Measurements from ENCODE around the gene NXPH2.

Gene NXPH2

DNA sequence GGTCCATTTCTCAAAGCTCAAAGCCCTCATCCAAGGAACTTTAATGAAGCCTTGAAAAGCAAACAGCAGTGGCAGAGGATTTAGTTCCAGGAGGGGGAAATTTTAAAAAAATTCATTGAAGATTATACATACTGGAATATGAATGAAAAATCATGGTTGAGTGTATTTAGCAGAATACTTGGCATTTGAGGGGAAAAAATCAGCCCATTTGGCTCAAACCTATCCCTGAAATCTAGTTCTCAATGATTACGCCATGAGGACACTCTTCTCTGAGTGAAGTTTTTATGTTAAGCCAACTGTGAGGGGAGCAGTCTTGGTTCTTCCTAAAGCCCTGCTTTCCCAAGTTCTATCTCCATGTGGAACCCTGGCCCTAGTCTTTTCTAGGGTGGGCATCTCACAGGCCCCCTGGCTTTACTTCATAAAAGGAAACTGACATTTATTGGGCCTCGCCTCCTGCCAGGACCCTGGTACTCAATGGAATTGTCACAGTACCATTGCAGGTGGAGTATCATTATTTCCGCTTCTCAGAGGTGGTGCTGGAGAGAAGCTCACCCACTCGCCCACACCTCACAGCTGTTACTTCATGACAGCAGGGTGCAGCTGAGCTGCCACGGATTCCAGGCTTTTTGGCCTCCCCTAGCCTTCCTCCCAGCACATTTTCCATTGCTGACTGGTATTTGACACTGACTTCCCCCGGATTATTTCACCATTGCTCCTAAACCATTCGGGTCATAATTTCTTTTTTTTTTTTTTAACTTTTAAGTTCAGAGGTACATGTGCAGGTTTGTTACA lies 56.8 kb downstream of the NXPH2 start:
- no peak overlapping the region for H3K9ac ChIP-seq (ENCODE audit: low read depth, low read length)
- H3K27me3 ChIP-seq (ENCODE audit: insufficient read depth, low read length), result no peaks in the 10 kb centered on the region
- H3K27ac ChIP-seq (ENCODE audit: low read length), result no peak overlapping the region
- no peak overlapping the region for H3K4me3 ChIP-seq (ENCODE audit: low read length)
- no peaks in the 10 kb centered on the region for H3K9me3 ChIP-seq (ENCODE audit: insufficient read depth, low read depth, low read length)
- H3K4me1 ChIP-seq (ENCODE audit: insufficient read depth, low read length), result peaks cover 22% of the 10 kb centered on the region
- no peaks in the 10 kb centered on the region for H3K36me3 ChIP-seq (ENCODE audit: insufficient read depth, low read depth, low read length)

DNA sequence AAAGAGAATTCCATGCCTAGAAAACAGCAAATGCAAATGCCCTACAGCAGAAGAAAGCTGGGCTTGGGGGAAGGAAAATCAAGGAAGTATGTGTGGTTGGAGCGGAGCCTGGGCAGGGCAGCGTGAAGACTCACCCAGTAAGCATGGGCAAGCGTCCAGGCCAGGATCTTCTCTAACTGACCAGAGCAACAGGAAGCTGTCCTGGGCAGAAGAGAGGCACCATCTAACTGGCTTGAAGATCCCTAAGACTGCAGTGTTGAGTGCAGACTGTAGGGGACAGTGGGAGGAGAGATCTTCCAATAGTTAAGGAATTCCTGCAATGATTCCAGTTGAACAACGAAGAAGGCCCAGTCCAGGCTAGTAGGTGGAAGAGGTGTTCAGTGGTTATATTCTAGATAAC lies 57.9 kb downstream of the NXPH2 start:
- Histone ChIP-seq H3K9ac (ENCODE audit: low read depth, low read length) (no peak overlapping the region), H3K4me3 (ENCODE audit: low read length) (no peak overlapping the region), H3K36me3 (ENCODE audit: insufficient read depth, low read depth, low read length) (no peaks in the 10 kb centered on the region), H3K27me3 (ENCODE audit: insufficient read depth, low read length) (no peaks in the 10 kb centered on the region), H3K9me3 (ENCODE audit: insufficient read depth, low read depth, low read length) (no peaks in the 10 kb centered on the region), H3K27ac (ENCODE audit: low read length) (no peak overlapping the region), H3K4me1 (ENCODE audit: insufficient read depth, low read length) (peaks cover 24% of the 10 kb centered on the region)

DNA sequence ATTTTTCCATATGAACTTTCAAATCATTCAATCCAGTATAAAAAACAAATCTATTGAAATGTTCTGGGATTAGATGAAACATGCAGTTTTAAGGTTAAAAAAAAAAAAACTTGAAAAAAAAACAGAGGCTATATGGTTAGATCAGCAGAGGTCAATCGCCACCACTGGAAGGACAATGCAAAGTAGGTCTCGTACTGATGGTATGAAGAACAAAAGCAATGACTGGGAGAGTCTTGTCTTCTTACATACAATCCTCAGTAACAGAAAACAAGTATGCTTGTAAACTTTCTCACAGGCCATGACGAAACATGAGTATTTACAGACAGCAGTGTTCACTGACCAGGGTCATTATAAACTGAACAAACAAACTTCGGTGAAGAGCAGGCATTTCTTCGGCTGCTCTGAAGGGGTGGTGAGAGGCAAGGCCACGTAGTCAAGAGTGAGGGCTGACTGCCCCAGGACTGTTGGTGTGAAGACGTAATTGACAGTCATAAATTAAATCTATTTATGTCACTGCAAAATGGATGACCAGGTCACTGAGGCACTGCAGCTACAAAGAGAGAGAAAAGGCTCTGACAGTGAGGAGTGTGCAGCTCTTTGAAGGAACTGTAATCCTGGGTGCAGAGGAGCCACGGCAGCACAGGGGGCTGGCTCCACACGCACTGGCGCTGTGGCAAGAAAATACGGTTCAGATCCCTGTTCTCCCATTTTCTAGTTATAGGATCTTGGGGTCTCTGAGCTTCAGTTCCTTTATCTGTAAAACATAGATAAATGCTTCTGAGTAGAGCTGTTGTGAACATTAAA lies 60.0 kb downstream of the NXPH2 start:
- Histone ChIP-seq H3K27ac (ENCODE audit: low read length) (no peak overlapping the region), H3K9ac (ENCODE audit: low read depth, low read length) (no peak overlapping the region), H3K4me3 (ENCODE audit: low read length) (no peak overlapping the region), H3K9me3 (ENCODE audit: insufficient read depth, low read depth, low read length) (no peaks in the 10 kb centered on the region), H3K4me1 (ENCODE audit: insufficient read depth, low read length) (peaks cover 20% of the 10 kb centered on the region; the same call in 1 of the 2 replicates), H3K27me3 (ENCODE audit: insufficient read depth, low read length) (no peaks in the 10 kb centered on the region), H3K36me3 (ENCODE audit: insufficient read depth, low read depth, low read length) (no peaks in the 10 kb centered on the region)

DNA sequence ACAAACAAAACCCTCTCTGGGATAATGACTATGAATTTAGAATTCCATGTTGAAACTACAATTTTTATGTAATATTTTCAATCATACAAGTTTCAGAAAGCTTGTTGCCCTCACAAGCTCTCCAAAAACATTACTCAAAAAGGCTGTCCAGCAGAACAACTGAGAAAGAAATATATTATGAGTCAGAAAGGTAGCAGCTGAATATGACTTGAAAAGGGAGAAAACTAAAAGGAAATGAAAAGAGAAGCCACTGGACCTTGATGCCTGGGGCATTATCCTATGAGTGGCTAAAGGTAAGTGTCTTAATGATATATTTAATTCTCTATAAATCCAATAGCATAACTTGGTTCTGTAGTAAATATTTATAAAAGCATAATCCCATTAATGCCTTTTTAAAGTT lies 61.8 kb downstream of the NXPH2 start:
- H3K9ac ChIP-seq (ENCODE audit: low read depth, low read length), result no peak overlapping the region
- no peak overlapping the region for H3K27ac ChIP-seq (ENCODE audit: low read length)

DNA sequence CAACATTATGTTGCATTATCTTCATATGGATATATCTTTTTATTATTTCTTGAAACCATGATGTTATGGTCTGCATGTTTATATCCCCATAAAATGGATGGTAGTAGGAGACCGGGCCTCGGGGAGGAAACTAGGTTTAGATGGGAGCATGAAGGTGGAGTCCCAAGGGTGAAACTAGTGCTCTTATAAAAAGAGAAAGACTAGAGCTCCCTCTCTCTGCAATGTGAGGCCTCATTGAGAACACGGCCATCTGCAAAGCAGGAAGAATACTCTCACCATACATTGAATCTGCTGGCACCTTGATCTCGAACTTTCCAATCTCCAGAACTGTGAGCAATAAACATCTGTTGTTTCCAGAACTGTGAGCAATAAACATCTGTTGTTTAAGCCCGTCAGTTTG lies 64.0 kb downstream of the NXPH2 start:
- Histone ChIP-seq H3K27me3 (ENCODE audit: insufficient read depth, low read length) (no peaks in the 10 kb centered on the region), H3K4me1 (ENCODE audit: insufficient read depth, low read length) (peaks cover 7% of the 10 kb centered on the region; the same call in 1 of the 2 replicates), H3K9ac (ENCODE audit: low read depth, low read length) (no peak overlapping the region), H3K27ac (ENCODE audit: low read length) (no peak overlapping the region), H3K36me3 (ENCODE audit: insufficient read depth, low read depth, low read length) (no peaks in the 10 kb centered on the region), H3K9me3 (ENCODE audit: insufficient read depth, low read depth, low read length) (no peaks in the 10 kb centered on the region), H3K4me3 (ENCODE audit: low read length) (no peak overlapping the region)

More for the DNA sequence above, 61.8 kb downstream of the NXPH2 start:
- Histone ChIP-seq H3K4me1 (ENCODE audit: insufficient read depth, low read length) (peaks cover 8% of the 10 kb centered on the region; the same call in 1 of the 2 replicates), H3K27me3 (ENCODE audit: insufficient read depth, low read length) (no peaks in the 10 kb centered on the region), H3K36me3 (ENCODE audit: insufficient read depth, low read depth, low read length) (no peaks in the 10 kb centered on the region), H3K4me3 (ENCODE audit: low read length) (no peak overlapping the region), H3K9me3 (ENCODE audit: insufficient read depth, low read depth, low read length) (no peaks in the 10 kb centered on the region)

DNA sequence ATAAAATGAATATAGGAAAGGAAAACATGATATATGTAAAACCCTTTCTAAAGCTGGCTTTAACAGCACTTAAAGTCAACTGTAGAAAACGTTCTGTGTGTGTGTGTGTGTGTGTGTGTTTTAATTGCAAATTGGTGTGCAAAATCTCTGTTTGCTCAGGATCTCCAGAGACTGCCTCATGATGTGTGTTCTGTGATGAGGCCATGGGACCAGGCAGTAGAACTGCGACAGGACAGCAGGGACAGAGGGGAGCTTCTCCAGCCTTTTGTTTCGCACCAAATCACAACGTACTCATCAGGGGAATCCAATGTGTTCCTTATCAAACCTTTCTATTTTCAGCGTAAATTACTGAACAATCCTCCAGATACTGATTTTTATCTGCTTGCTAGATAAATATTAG lies 66.7 kb downstream of the NXPH2 start:
- no peak overlapping the region for H3K27ac ChIP-seq (ENCODE audit: low read length)
- peaks cover 3% of the 10 kb centered on the region; the same call in 1 of the 2 replicates for H3K4me1 ChIP-seq (ENCODE audit: insufficient read depth, low read length)
- H3K27me3 ChIP-seq (ENCODE audit: insufficient read depth, low read length), result no peaks in the 10 kb centered on the region
- H3K4me3 ChIP-seq (ENCODE audit: low read length), result no peak overlapping the region
- no peaks in the 10 kb centered on the region for H3K36me3 ChIP-seq (ENCODE audit: insufficient read depth, low read depth, low read length)
- no peak overlapping the region for H3K9ac ChIP-seq (ENCODE audit: low read depth, low read length)
- H3K9me3 ChIP-seq (ENCODE audit: insufficient read depth, low read depth, low read length), result no peaks in the 10 kb centered on the region

DNA sequence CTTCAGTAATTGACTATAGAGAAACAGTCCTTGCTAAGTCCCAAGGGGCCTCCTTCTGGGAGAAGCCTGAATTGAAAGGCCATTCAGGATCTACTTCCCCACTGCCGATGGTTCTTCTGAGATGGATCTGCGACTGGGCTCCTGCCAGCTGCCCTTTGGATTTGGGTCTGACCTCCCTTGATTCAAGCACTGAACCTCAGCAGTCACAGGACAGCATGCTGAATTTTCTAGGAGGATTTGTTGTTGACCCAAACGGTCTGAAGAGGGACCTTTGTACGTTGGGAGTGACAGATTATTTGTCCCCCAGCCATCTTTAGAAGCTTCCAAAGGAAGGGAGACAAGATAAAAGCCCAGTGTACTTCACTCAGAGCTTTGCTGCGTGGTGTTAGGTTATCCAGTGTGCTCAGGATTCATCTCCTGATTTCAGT lies 67.1 kb downstream of the NXPH2 start:
- Histone ChIP-seq H3K36me3 (ENCODE audit: insufficient read depth, low read depth, low read length) (no peaks in the 10 kb centered on the region), H3K9ac (ENCODE audit: low read depth, low read length) (no peak overlapping the region), H3K27me3 (ENCODE audit: insufficient read depth, low read length) (no peaks in the 10 kb centered on the region), H3K9me3 (ENCODE audit: insufficient read depth, low read depth, low read length) (no peaks in the 10 kb centered on the region), H3K4me3 (ENCODE audit: low read length) (no peak overlapping the region), H3K27ac (ENCODE audit: low read length) (no peak overlapping the region), H3K4me1 (ENCODE audit: insufficient read depth, low read length) (no peaks in the 10 kb centered on the region)

DNA sequence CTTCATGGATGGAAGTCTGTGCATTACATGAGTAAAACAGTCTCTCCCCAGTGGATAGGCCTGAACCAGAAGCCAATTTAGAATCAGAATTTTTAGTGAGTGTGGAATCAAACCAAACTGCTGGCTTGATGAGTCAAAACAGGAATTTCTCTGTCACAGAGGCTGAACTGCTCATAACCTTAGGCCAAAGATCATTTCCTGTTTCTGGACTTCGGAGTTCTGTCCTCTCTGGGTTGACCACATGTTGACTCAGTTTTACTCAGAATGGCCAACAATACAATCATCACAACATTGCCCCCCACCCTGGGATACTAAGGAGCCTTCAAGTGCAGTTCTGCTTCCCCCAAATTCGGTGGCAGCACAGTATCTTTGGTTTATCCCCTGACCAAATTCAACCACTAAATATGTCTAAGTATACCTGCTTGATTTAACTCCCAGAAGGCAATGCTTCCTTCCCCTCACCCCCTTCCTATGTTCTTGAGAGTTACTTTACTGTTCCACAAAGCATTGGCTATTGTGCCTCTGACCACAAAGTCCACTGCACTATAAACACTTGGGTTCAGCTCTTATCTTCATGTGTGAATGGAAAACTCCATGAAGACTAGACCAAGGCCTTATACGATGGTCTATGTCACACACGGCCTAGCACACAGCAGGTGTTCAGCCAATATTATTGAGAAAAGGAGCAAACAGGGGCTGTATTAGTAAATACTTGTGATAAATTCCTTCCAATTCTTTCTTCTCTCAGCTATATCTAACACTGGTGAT lies 67.8 kb downstream of the NXPH2 start:
- Histone ChIP-seq H3K9ac (ENCODE audit: low read depth, low read length) (no peak overlapping the region), H3K36me3 (ENCODE audit: insufficient read depth, low read depth, low read length) (no peaks in the 10 kb centered on the region), H3K27me3 (ENCODE audit: insufficient read depth, low read length) (no peaks in the 10 kb centered on the region), H3K4me3 (ENCODE audit: low read length) (no peak overlapping the region), H3K9me3 (ENCODE audit: insufficient read depth, low read depth, low read length) (no peaks in the 10 kb centered on the region), H3K27ac (ENCODE audit: low read length) (no peak overlapping the region), H3K4me1 (ENCODE audit: insufficient read depth, low read length) (no peaks in the 10 kb centered on the region)

DNA sequence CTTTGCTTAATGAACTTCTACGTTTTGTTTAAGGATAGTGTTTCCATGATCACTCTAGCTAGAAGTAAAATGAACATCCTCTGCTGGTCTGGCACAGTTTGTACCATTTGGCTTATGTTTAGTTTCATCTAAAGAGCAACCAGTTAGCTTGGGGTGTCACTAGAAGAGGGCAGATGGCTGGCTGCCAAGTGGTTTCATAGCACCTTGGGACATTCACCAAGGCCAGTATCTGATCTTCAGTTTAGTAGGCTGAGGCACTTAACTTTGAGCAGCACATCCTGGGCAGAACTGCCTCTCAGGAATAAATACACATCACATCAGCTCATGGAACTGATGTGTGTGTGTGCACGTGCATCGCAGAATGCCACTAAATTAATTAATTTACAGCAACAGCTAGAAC lies 68.4 kb downstream of the NXPH2 start:
- Histone ChIP-seq H3K9ac (ENCODE audit: low read depth, low read length) (no peak overlapping the region), H3K4me1 (ENCODE audit: insufficient read depth, low read length) (no peaks in the 10 kb centered on the region), H3K27me3 (ENCODE audit: insufficient read depth, low read length) (no peaks in the 10 kb centered on the region), H3K4me3 (ENCODE audit: low read length) (no peak overlapping the region), H3K27ac (ENCODE audit: low read length) (no peak overlapping the region), H3K36me3 (ENCODE audit: insufficient read depth, low read depth, low read length) (no peaks in the 10 kb centered on the region), H3K9me3 (ENCODE audit: insufficient read depth, low read depth, low read length) (no peaks in the 10 kb centered on the region)

DNA sequence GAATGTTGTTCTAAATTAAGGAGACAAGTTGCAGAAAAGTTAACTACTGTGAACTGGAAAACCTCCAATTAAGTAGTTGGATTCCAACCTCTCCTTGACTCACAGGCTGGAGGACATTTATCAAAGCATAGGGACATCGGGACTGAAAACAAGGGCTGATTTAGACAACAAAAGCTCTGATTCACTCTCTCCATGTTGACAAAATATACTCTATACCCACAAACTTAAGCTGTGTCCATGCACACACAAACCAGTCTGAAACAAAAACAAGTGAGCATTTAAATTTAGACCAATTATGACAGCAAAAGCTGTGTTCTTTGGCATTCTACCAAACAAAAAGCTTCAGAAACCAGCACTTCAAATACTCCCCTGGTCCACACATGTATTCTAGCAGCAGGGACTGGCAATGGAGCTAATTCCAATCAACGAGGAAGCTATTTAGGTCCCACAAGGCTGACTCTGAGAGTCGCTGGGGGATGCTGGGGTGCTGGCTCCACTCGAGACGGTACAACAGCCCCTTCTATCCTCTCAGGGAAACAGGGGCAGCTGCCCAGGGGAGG lies 71.4 kb downstream of the NXPH2 start:
- no peak overlapping the region for H3K4me3 ChIP-seq (ENCODE audit: low read length)
- H3K27me3 ChIP-seq (ENCODE audit: insufficient read depth, low read length), result no peaks in the 10 kb centered on the region
- H3K27ac ChIP-seq (ENCODE audit: low read length), result no peak overlapping the region
- H3K4me1 ChIP-seq (ENCODE audit: insufficient read depth, low read length), result no peaks in the 10 kb centered on the region
- H3K9ac ChIP-seq (ENCODE audit: low read depth, low read length), result no peak overlapping the region
- H3K9me3 ChIP-seq (ENCODE audit: insufficient read depth, low read depth, low read length), result no peaks in the 10 kb centered on the region
- H3K36me3 ChIP-seq (ENCODE audit: insufficient read depth, low read depth, low read length), result no peaks in the 10 kb centered on the region

DNA sequence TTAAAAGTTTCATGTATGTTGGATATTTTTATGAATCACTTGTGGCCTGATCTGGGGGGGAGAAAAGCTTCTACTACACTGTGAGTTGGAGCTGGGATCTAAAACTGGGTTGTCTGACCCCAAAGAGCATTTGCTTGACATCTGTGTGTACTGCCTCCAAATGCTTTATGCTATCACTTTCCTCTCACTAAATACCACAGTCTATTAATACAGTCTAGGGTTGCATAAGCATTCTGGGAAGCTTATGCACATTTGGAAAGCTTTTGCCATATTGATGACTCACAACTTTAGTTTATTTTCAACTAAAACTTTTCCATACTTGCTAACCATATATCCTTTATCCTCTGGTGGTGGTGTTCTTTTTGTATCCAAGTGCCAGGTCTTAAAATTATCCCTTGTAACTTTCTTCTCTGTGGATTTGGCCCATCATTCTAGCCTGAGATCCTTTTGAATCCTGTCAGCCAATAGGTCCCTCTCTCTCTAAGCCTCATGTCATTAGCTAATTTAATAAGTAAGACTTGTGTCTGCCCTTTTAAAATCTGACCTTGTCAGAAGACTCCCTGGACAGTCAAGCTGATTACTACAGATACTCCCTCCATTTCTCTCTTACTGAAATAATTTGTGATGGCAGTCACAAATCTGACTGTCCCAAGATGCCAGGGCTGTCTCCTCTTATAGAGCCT lies 72.7 kb downstream of the NXPH2 start:
- no peak overlapping the region for H3K27ac ChIP-seq (ENCODE audit: low read length)

More for the DNA sequence above, 72.7 kb downstream of the NXPH2 start:
- no peaks in the 10 kb centered on the region for H3K4me1 ChIP-seq (ENCODE audit: insufficient read depth, low read length)
- no peak overlapping the region for H3K9ac ChIP-seq (ENCODE audit: low read depth, low read length)
- no peaks in the 10 kb centered on the region for H3K36me3 ChIP-seq (ENCODE audit: insufficient read depth, low read depth, low read length)
- no peaks in the 10 kb centered on the region for H3K9me3 ChIP-seq (ENCODE audit: insufficient read depth, low read depth, low read length)
- H3K27me3 ChIP-seq (ENCODE audit: insufficient read depth, low read length), result no peaks in the 10 kb centered on the region
- H3K4me3 ChIP-seq (ENCODE audit: low read length), result no peak overlapping the region
